K562 (cell line): ENCODE measurements around the gene NHS. TPM values are rescaled to one million over a fixed set of nuclear protein-coding genes. Genes with fewer than 3 reads are reported as not detected.

Experiments used
- ATAC-seq: fragments of 200-7000 bp; cut with Tn5 transposase; 3 replicates; pipeline ENCODE4 v1.9.1; 2020; ENCODE audit warnings: moderate library complexity
- BruUV-seq: library from RNA; stranded (reverse); fragments of 400-500 nt; replicated peaks from 2 replicates; lab custom pipeline; 2021; lab: Mats Ljungman, UMichigan
- CTCF ChIA-PET: fragments of 300-600 bp; formaldehyde crosslinking; extraction: SDS; loops from one replicate; lab custom pipeline; 2021; ENCODE audit warnings: low intra/inter-chr PET ratio; lab: Yijun Ruan, JAX
- POLR2A ChIA-PET: fragments of 300-600, 350-650 bp; sonication (Branson Sonifier 250); formaldehyde crosslinking; extraction: SDS; loops from one replicate; lab custom pipeline; 2021; ENCODE audit warnings: antibody characterized with exemption, inconsistent platforms; lab: Yijun Ruan, JAX
- DNase-seq, 4 experiments: peaks; one replicate each; pipeline versions ENCODE4 v3.0.0 to v3.0.0-alpha.2; 2011 to 2018; ENCODE audit warnings: low spot score in 3 of 4, mixed read lengths in 3 of 4; ENCODE audit errors: extremely low read depth in 1 of 4
- FAIRE-seq: peaks from 2 replicates; lab custom pipeline; 2011; peaks lifted over from hg19 to GRCh38; lab: Jason Lieb, UNC
- H2AFZ ChIP-seq: 2 replicates; pipeline ENCODE4 v1.6.0; 2011; ENCODE audit warnings: low read depth, low read length, control low read depth, inconsistent platforms
- H3K27ac ChIP-seq: fragments of 200-600 bp; 3 replicates; pipeline ENCODE4 v1.8.0; 2011; ENCODE audit warnings: low read depth, mild to moderate bottlenecking, control low read depth, inconsistent platforms, low read length, moderate library complexity, mixed read lengths; ENCODE audit errors: extremely low read depth
- H3K27me3 ChIP-seq, 2 experiments: fragments of 300-600 bp in 1 of 2; 2 replicates in 1 of 2; 3 replicates in 1 of 2; pipeline versions ENCODE4 v1.6.0 to v1.8.0; 2011; ENCODE audit warnings: inconsistent platforms in 2 of 2, low read length in 2 of 2, mild to moderate bottlenecking in 1 of 2, mixed read lengths in 1 of 2, moderate library complexity in 1 of 2; ENCODE audit not compliant: control insufficient read depth in 2 of 2, insufficient read depth in 2 of 2
- H3K36me3 ChIP-seq: fragments of 300-600 bp; 3 replicates; pipeline ENCODE4 v1.8.0; 2011; ENCODE audit warnings: mild to moderate bottlenecking, low read length, inconsistent platforms; ENCODE audit not compliant: control insufficient read depth, insufficient read depth
- H3K4me1 ChIP-seq, 2 experiments: fragments of 200-600 bp in 1 of 2; replicated peaks in 1 of 2; 2 replicates in 1 of 2; 3 replicates in 1 of 2; pipeline versions ENCODE4 v1.5.1 to v1.8.0; 2011; ENCODE audit warnings: inconsistent platforms in 2 of 2, low read length in 2 of 2, mild to moderate bottlenecking in 1 of 2, mixed read lengths in 1 of 2, moderate library complexity in 1 of 2; ENCODE audit not compliant: control insufficient read depth in 2 of 2, insufficient read depth in 2 of 2
- H3K4me2 ChIP-seq: 2 replicates; pipeline ENCODE4 v1.6.1; 2011; ENCODE audit warnings: low read length, control low read depth, inconsistent platforms, mixed read lengths; ENCODE audit not compliant: insufficient read depth
- H3K4me3 ChIP-seq: fragments of 200-600 bp; sonication (generic), shearing (Covaris generic); 2 replicates; pipeline ENCODE4 v1.5.1; 2016; ENCODE audit warnings: control low read depth, inconsistent platforms
- H3K79me2 ChIP-seq: fragments of 200-600 bp; 3 replicates; pipeline ENCODE4 v1.8.0; 2011; ENCODE audit warnings: low read length, inconsistent platforms; ENCODE audit not compliant: control insufficient read depth, insufficient read depth
- H3K9ac ChIP-seq, 2 experiments: 2 replicates each; pipeline versions ENCODE4 v1.6.0 to v1.6.1; 2011; ENCODE audit warnings: low read depth in 2 of 2, low read length in 2 of 2, control low read depth in 1 of 2, inconsistent platforms in 1 of 2, mild to moderate bottlenecking in 1 of 2, mixed read lengths in 1 of 2; ENCODE audit not compliant: insufficient read depth in 1 of 2
- H3K9me1 ChIP-seq: one replicate; pipeline ENCODE4 v1.6.0; 2011; ENCODE audit warnings: inconsistent platforms, mild to moderate bottlenecking, low read length, moderate library complexity; ENCODE audit not compliant: control insufficient read depth, insufficient read depth
- H3K9me3 ChIP-seq: replicated peaks from 2 replicates; pipeline ENCODE4 v1.5.1; 2011; ENCODE audit warnings: low read depth, low read length, inconsistent platforms; ENCODE audit not compliant: control insufficient read depth, insufficient read depth
- H4K20me1 ChIP-seq: replicated peaks from 2 replicates; pipeline ENCODE4 v1.6.1; 2011; ENCODE audit warnings: low read length, inconsistent platforms, mixed read lengths; ENCODE audit not compliant: control insufficient read depth, insufficient read depth
- CREBBP ChIP-seq: IDR thresholded peaks from one replicate; pipeline ENCODE4 v1.6.1; 2012; ENCODE audit warnings: low read depth, mild to moderate bottlenecking, control low read depth, inconsistent platforms, low read length
- ESRRA ChIP-seq: fragments of 450-650 bp; IDR thresholded peaks from 2 replicates; pipeline ENCODE4 v1.6.1; 2014; ENCODE audit warnings: low read depth, mild to moderate bottlenecking, moderate library complexity, borderline replicate concordance
- FOXA3 ChIP-seq, 2 experiments: fragments of 450-650 bp in 1 of 2; sonication (generic) in 1 of 2; formaldehyde crosslinking; IDR thresholded peaks in 1 of 2; conservative IDR thresholded peaks in 1 of 2; 2 replicates each; pipeline versions ENCODE4 v1.4.0 to v1.8.0; 2020 to 2022; ENCODE audit warnings: mild to moderate bottlenecking in 2 of 2, missing genetic modification reagents in 1 of 2
- HDAC3 ChIP-seq: fragments of 450-650 bp; IDR thresholded peaks from 2 replicates; pipeline ENCODE4 v1.6.1; 2018; ENCODE audit warnings: borderline replicate concordance, mild to moderate bottlenecking, moderate library complexity; ENCODE audit not compliant: partially characterized antibody
- HLTF ChIP-seq: fragments of 450-650 bp; IDR thresholded peaks from 2 replicates; pipeline ENCODE4 v1.6.1; 2016
- HMG20B ChIP-seq: fragments of 250-450 bp; sonication (Bioruptor Pico); IDR thresholded peaks from 2 replicates; pipeline ENCODE4 v1.5.0; 2021; ENCODE audit warnings: mild to moderate bottlenecking
- KDM4B ChIP-seq, 2 experiments: fragments of 450-650 bp in 1 of 2; sonication (generic) in 1 of 2; IDR thresholded peaks; 2 replicates each; pipeline ENCODE4 v1.6.1; 2016 to 2017; ENCODE audit warnings: borderline replicate concordance in 2 of 2, antibody characterized with exemption in 1 of 2, low read depth in 1 of 2, mild to moderate bottlenecking in 1 of 2
- NFE2L1 ChIP-seq: fragments of 450-650 bp; IDR thresholded peaks from 2 replicates; pipeline ENCODE4 v1.6.1; 2016; ENCODE audit warnings: missing genetic modification characterization, low read depth, mild to moderate bottlenecking, missing compliant biosample characterization, moderate library complexity, borderline replicate concordance
- RFX1 ChIP-seq: fragments of 450-650 bp; IDR thresholded peaks from 2 replicates; pipeline ENCODE4 v1.6.1; 2016; ENCODE audit warnings: mild to moderate bottlenecking, moderate library complexity
- TAF7 ChIP-seq: fragments of 450-650 bp; IDR thresholded peaks from 2 replicates; pipeline ENCODE4 v1.6.1; 2016; ENCODE audit warnings: missing genetic modification characterization, missing compliant biosample characterization
- WGBS: fragments of 100-300 bp; shearing (Covaris generic); methylation state at CpG from one replicate; pipeline ENCODE4 v1.1.6; 2016; ENCODE audit warnings: low coverage, mixed read lengths; ENCODE audit not compliant: insufficient coverage; ENCODE audit errors: missing lambda C conversion rate; 5-methylcytosine and 5-hydroxymethylcytosine counted together
- in situ Hi-C: fragments of 300-500 bp; cut with MboI; formaldehyde crosslinking; loops from 4 replicates; pipeline ENCODE4 v1.15.0; 2018; ENCODE audit warnings: inconsistent platforms, mixed read lengths
- intact Hi-C: fragments of 100-400 bp; cut with micrococcal nuclease; formaldehyde crosslinking; loops from 2 replicates; pipeline ENCODE4 v1.14.2; 2022
- polyA plus RNA-seq, 8 experiments: library from polyadenylated mRNA; depleted of rRNA in 4 of 8; stranded (reverse) in 5 of 8; unstranded in 3 of 8; fragments of >200 nt; fragmentation: Nextera tagmentation in 2 of 8; fragmentation: Illumina TruSeq in 1 of 8; extraction: Ambion mirVana in 2 of 8; extraction: Trizol in 1 of 8; gene quantifications; 2 replicates each; pipeline versions ENCODE4 v1.2.1 to v1.2.3, GENCODE V29; 2011 to 2014; ENCODE audit warnings: inconsistent platforms in 1 of 8, missing spikeins in 1 of 8
- total RNA-seq, 7 experiments: library from RNA; depleted of rRNA in 6 of 7; stranded (reverse); fragments of >200 nt in 6 of 7; fragmentation: Illumina TruSeq in 2 of 7; extraction: Trizol in 2 of 7; gene quantifications; 2 replicates each; pipeline versions ENCODE4 v1.2.1 to v1.2.3, GENCODE V29; 2011 to 2021; ENCODE audit warnings: low replicate concordance in 1 of 7
- TF ChIP-seq, protein P1 (sequence below): fragments of 450-650 bp; conservative IDR thresholded peaks from 2 replicates; pipeline ENCODE4 v1.6.1; 2016; ENCODE audit warnings: missing genetic modification characterization, low read depth, mild to moderate bottlenecking, missing compliant biosample characterization, moderate library complexity
- TF ChIP-seq, protein P2 (sequence below): fragments of 450-650 bp; IDR thresholded peaks from 2 replicates; pipeline ENCODE4 v1.6.1; 2016; ENCODE audit warnings: missing biosample characterization, missing genetic modification characterization

NHS gene
- total and polyA plus RNA-seq, 9 of the 15 experiments (the other 6 are each of a cell fraction or from before 2014, with no cell fraction given), result 0.02 TPM; not detected in 8

DNA sequence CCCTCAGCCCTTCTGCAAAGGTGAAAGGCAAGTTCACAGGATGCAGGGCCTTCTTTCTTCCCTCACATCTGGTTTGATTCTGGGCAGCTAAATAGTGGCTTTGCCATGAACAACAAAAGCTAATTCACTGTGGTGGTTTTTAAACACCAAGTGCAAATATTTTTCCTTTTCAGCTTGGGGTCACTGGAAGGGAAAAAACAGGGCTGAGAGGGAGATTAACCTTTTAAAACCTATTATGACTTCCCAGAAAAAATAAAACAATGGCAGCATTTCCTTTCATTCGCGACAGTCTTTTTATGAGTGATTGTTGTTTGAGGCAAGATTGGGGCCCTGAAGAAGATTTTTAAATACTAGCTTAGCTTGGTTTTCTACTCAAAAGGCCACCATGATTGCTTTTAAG is 258.5 kb downstream of the NHS start (continued):
- TF ChIP-seq RFX1, result no peak

DNA sequence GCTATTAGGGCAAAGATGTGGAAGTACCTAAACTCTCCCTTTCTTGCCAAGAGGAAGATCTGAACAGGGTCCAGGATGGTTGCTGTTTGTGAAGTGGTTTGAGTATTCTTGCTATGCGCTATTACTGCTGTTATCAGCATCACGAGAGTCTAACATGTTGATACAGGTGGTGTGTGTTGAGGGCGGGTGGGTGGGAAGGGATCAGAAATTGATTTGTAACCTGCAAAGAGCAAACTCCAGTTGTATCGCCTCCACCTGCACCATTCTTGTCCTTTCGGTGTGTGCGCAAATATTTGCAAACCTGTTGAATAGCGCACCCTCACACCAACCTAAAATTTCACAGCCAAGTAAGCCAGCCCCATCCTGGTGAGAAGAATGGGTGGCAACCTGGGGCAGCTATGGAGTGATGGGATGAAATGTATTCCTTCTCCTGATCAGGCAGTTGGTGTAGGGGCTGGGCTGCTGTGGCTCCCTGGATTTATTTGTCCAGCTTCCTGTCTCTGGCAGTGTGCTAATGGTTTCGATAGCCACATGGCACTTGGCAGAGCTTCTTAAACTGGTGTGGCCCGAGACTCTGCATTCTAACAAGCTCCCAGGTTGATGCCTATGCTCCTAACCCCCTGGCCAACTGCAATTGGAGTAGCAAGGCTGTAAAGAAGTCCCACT is 259.7 kb downstream of the NHS start:
- no peak overlapping the region for H3K9ac ChIP-seq
- DNase-seq, result no peak
- ATAC-seq, result no peak
- H3K27me3 ChIP-seq, result no peaks in the 10 kb centered on the region
- H2AFZ ChIP-seq, result no peak overlapping the region
- no peak overlapping the region for H3K4me2 ChIP-seq
- in situ Hi-C loops, result no loop called here
- H3K36me3 ChIP-seq, result no peaks in the 10 kb centered on the region
- H3K4me1 ChIP-seq, result no peaks in the 10 kb centered on the region
- no peaks in the 10 kb centered on the region for H3K79me2 ChIP-seq
- ChIA-PET POLR2A (interaction anchor here (0.6 kb wide), 1 partner anchor 382 kb away, joined by 3 read pairs; no protein-coding TSS in a partner anchor), CTCF (no interaction called here)
- WGBS, result 0% methylated on average over 4 of the region's 9 CpGs
- no peaks in the 10 kb centered on the region for H4K20me1 ChIP-seq
- H3K27ac ChIP-seq, result no peak overlapping the region
- H3K4me3 ChIP-seq, result no peak overlapping the region
- H3K9me1 ChIP-seq, result no peaks in the 10 kb centered on the region
- no peak for FAIRE-seq
- no peak for TF ChIP-seq CREBBP
- no peak for TF ChIP-seq HDAC3
- TF ChIP-seq FOXA3 (CRISPR knock-in tag; conservative IDR thresholded peaks at IDR 0.05 in 1 of 2, IDR thresholded peaks at IDR 0.05 in 1 of 2), result no peak
- TF ChIP-seq HMG20B (CRISPR knock-in tag), result no peak
- TF ChIP-seq, protein P1, sequence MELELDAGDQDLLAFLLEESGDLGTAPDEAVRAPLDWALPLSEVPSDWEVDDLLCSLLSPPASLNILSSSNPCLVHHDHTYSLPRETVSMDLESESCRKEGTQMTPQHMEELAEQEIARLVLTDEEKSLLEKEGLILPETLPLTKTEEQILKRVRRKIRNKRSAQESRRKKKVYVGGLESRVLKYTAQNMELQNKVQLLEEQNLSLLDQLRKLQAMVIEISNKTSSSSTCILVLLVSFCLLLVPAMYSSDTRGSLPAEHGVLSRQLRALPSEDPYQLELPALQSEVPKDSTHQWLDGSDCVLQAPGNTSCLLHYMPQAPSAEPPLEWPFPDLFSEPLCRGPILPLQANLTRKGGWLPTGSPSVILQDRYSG (tag), result no peak
- TF ChIP-seq ESRRA, result no peak
- TF ChIP-seq NFE2L1 (tag), result no peak
- TF ChIP-seq, protein P2, sequence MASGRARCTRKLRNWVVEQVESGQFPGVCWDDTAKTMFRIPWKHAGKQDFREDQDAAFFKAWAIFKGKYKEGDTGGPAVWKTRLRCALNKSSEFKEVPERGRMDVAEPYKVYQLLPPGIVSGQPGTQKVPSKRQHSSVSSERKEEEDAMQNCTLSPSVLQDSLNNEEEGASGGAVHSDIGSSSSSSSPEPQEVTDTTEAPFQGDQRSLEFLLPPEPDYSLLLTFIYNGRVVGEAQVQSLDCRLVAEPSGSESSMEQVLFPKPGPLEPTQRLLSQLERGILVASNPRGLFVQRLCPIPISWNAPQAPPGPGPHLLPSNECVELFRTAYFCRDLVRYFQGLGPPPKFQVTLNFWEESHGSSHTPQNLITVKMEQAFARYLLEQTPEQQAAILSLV (tag), result no peak
- no peak for TF ChIP-seq TAF7 (tag)
- no peak for TF ChIP-seq KDM4B (IDR thresholded peaks at IDR 0.05; ENCODE audit: borderline replicate concordance in 2 of 2, low read depth in 1 of 2)
- TF ChIP-seq HLTF, result no peak
- BruUV-seq, result no TSS peak
- no peaks in the 10 kb centered on the region for H3K9me3 ChIP-seq
- intact Hi-C loops, result no loop called here
